ENCODE results near the gene NCAM1. TPM values are rescaled to one million over a fixed set of nuclear protein-coding genes. Genes with fewer than 3 reads are reported as not detected.
"Not testable (repeated sequence)": the region's sequence is repeated elsewhere in the genome, so short reads cannot be mapped to it uniquely, and the experiment has no call there.

The NCAM1 gene
- total and polyA plus RNA-seq, 2 donors from 2014 or later = 1.7 to 3.0 TPM

- H3K27ac ChIP-seq (ENCODE audit: low read depth in 2 of 2, low read length in 2 of 2) = no peak overlapping the region
- no peak overlapping the region for H3K9ac ChIP-seq (ENCODE audit: low read length in 3 of 3)
- no peaks in the 10 kb centered on the region for H3K27me3 ChIP-seq (ENCODE audit: control insufficient read depth, insufficient read depth, low read length)
- no peaks in the 10 kb centered on the region for H3K36me3 ChIP-seq (ENCODE audit: control insufficient read depth in 2 of 3, insufficient read depth in 3 of 3, low read length in 3 of 3)
- H3K9me3 ChIP-seq (ENCODE audit: control insufficient read depth in 2 of 3, insufficient read depth in 1 of 3, low read length in 3 of 3) = no peaks in the 10 kb centered on the region
- no peak overlapping the region for H3K4me3 ChIP-seq (ENCODE audit: low read length in 3 of 3)
- TF ChIP-seq CTCF (IDR thresholded peaks at IDR 0.05; ENCODE audit: borderline replicate concordance, extremely low read depth, insufficient read depth) = no peak
- intact Hi-C loops (cut with DNase I) = no loop called here
- H3K4me1 ChIP-seq (ENCODE audit: control insufficient read depth in 2 of 3, insufficient read depth in 2 of 3, low read depth in 1 of 3, low read length in 3 of 3) = no peaks in the 10 kb centered on the region
- FAIRE-seq (no peak), DNase-seq (no peak)
These were observed 87.9 kb downstream of the NCAM1 start for GRCh38 chr11:113048820-113049768.

DNA sequence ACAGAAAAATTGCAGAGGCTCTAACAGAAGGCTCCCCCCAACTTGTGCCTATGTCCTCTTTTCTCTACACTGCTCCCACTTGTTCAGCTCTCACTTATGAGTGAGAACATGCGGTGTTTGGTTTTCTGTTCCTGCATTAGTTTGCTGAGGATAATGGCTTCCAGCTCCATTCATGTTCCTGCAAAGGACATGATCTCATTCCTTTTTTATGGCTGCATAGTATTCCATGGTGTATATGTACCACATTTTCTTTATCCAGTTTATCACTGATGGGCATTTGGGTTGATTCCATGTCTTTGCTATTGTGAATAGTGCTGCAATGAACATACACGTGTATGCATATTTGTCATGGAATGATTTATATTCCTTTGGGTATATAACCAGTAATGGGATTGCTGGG lies 91.8 kb downstream of the NCAM1 start:
- DNase-seq; H3K9ac ChIP-seq (ENCODE audit: low read length in 3 of 3); H3K27ac ChIP-seq (ENCODE audit: low read depth in 2 of 2, low read length in 2 of 2); intact Hi-C loops (cut with DNase I); H3K9me3 ChIP-seq (ENCODE audit: control insufficient read depth in 2 of 3, insufficient read depth in 1 of 3, low read length in 3 of 3); H3K36me3 ChIP-seq (ENCODE audit: control insufficient read depth in 2 of 3, insufficient read depth in 3 of 3, low read length in 3 of 3); H3K27me3 ChIP-seq (ENCODE audit: control insufficient read depth, insufficient read depth, low read length); H3K4me1 ChIP-seq (ENCODE audit: control insufficient read depth in 2 of 3, insufficient read depth in 2 of 3, low read depth in 1 of 3, low read length in 3 of 3); H3K4me3 ChIP-seq (ENCODE audit: low read length in 3 of 3); FAIRE-seq: not testable (repeated sequence)

DNA sequence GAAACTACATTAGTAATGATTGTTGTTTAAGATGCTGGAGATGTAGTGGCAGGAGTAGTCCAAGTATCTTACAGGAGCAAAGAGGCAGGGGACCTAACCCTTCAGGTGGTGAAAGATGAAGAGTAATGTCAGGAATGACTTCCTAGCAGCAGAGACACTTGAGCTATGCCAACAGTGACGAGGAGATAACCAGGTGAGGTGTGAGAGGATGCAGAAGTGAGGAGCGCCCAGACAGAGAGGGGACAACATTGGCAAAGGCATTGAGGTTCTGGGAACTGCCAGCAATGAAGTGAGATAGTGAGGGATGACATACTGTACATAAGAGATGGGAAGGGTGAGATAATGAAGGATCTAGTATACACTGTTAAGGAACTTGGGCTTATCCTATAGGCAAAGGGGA lies 95.8 kb downstream of the NCAM1 start:
- H3K9me3 ChIP-seq (ENCODE audit: control insufficient read depth in 2 of 3, insufficient read depth in 1 of 3, low read length in 3 of 3) = no peaks in the 10 kb centered on the region
- no peak for DNase-seq
- no peak overlapping the region for H3K27ac ChIP-seq (ENCODE audit: low read depth in 2 of 2, low read length in 2 of 2)
- H3K4me1 ChIP-seq (ENCODE audit: control insufficient read depth in 2 of 3, insufficient read depth in 2 of 3, low read depth in 1 of 3, low read length in 3 of 3) = no peaks in the 10 kb centered on the region
- H3K9ac ChIP-seq (ENCODE audit: low read length in 3 of 3) = no peak overlapping the region
- no peaks in the 10 kb centered on the region for H3K27me3 ChIP-seq (ENCODE audit: control insufficient read depth, insufficient read depth, low read length)
- H3K36me3 ChIP-seq (ENCODE audit: control insufficient read depth in 2 of 3, insufficient read depth in 3 of 3, low read length in 3 of 3) = no peaks in the 10 kb centered on the region
- intact Hi-C loops (cut with DNase I) = no loop called here
- no peak for TF ChIP-seq CTCF (IDR thresholded peaks at IDR 0.05; ENCODE audit: borderline replicate concordance, extremely low read depth, insufficient read depth)
- FAIRE-seq = no peak
- no peak overlapping the region for H3K4me3 ChIP-seq (ENCODE audit: low read length in 3 of 3)

- H3K4me1 ChIP-seq (ENCODE audit: control insufficient read depth in 2 of 3, insufficient read depth in 2 of 3, low read depth in 1 of 3, low read length in 3 of 3) = no peaks in the 10 kb centered on the region
- no peak overlapping the region for H3K4me3 ChIP-seq (ENCODE audit: low read length in 3 of 3)
- no peak for DNase-seq
- no peaks in the 10 kb centered on the region for H3K9me3 ChIP-seq (ENCODE audit: control insufficient read depth in 2 of 3, insufficient read depth in 1 of 3, low read length in 3 of 3)
- intact Hi-C loops (cut with DNase I) = no loop called here
- H3K36me3 ChIP-seq (ENCODE audit: control insufficient read depth in 2 of 3, insufficient read depth in 3 of 3, low read length in 3 of 3) = no peaks in the 10 kb centered on the region
- TF ChIP-seq CTCF (IDR thresholded peaks at IDR 0.05; ENCODE audit: borderline replicate concordance, extremely low read depth, insufficient read depth) = no peak
- no peak for FAIRE-seq
- H3K27me3 ChIP-seq (ENCODE audit: control insufficient read depth, insufficient read depth, low read length) = no peaks in the 10 kb centered on the region
- H3K27ac ChIP-seq (ENCODE audit: low read depth in 2 of 2, low read length in 2 of 2) = no peak overlapping the region
- no peak overlapping the region for H3K9ac ChIP-seq (ENCODE audit: low read length in 3 of 3)
These were observed 98.3 kb downstream of the NCAM1 start for GRCh38 chr11:113059548-113059947.
